Heart left ventricle (tissue), 16 donors: ENCODE results near the gene SORBS1. TPM values are rescaled to one million over a fixed set of nuclear protein-coding genes. Genes with fewer than 3 reads are reported as not detected.

Experiments used
- ATAC-seq, 4 donors: fragments of 200-7000 bp; cut with Tn5 transposase; one replicate each; pipeline ENCODE4 v1.9.1; 2020 to 2022; ENCODE audit warnings: moderate library complexity in 4 of 4, mild to moderate bottlenecking in 3 of 4, moderate number of reproducible peaks in 1 of 4
- DNase-seq, 5 donors: peaks; one replicate each; pipeline ENCODE4 v3.0.0-alpha.2; 2020
- H3K27ac ChIP-seq, 12 donors: fragments of 200-600 bp; sonication (generic) in 4 of 12; one replicate each; pipeline versions ENCODE4 v1.5.0 to v1.8.0; 2016 to 2022; ENCODE audit warnings: mild to moderate bottlenecking in 2 of 12
- H3K27me3 ChIP-seq, 9 donors: fragments of 200-600 bp; sonication (generic) in 2 of 9; one replicate each; pipeline versions ENCODE4 v1.5.1 to v1.8.0; 2016 to 2022; ENCODE audit warnings: mild to moderate bottlenecking in 3 of 9
- H3K36me3 ChIP-seq, 9 donors: fragments of 200-600 bp; sonication (generic) in 2 of 9; one replicate each; pipeline versions ENCODE4 v1.5.0 to v1.8.0; 2018 to 2022; ENCODE audit warnings: mild to moderate bottlenecking in 2 of 9
- H3K4me1 ChIP-seq, 12 donors: fragments of 200-600 bp; sonication (generic) in 4 of 12; one replicate each; pipeline versions ENCODE4 v1.5.0 to v1.8.0; 2016 to 2022; ENCODE audit warnings: mild to moderate bottlenecking in 3 of 12
- H3K4me3 ChIP-seq, 12 donors: fragments of 200-600 bp; sonication (generic) in 4 of 12; one replicate each; pipeline versions ENCODE4 v1.5.0 to v1.8.0; 2017 to 2022; ENCODE audit warnings: mild to moderate bottlenecking in 9 of 12, moderate library complexity in 4 of 12
- H3K9me3 ChIP-seq, 12 donors: fragments of 200-600 bp; sonication (generic) in 4 of 12; one replicate each; pipeline versions ENCODE4 v1.5.0 to v1.8.0; 2016 to 2022; ENCODE audit warnings: mild to moderate bottlenecking in 1 of 12
- CTCF ChIP-seq, 12 donors: fragments of 200-600 bp; sonication (generic) in 4 of 12; IDR thresholded peaks; one replicate each; pipeline versions ENCODE4 v1.5.0 to v1.8.0; 2018 to 2022; ENCODE audit warnings: antibody characterized with exemption in 12 of 12, mild to moderate bottlenecking in 5 of 12
- POLR2A ChIP-seq, 2 donors: fragments of 450-650 bp; IDR thresholded peaks; one replicate each; pipeline ENCODE4 v1.6.1; 2017; ENCODE audit warnings: antibody characterized with exemption in 2 of 2, mild to moderate bottlenecking in 2 of 2, moderate library complexity in 2 of 2
- WGBS, 4 donors: extraction: QIAGEN DNeasy Blood & Tissue Kit in 2 of 4; methylation state at CpG; one replicate each; pipeline versions ENCODE4 v1.1.5 to v1.1.7; 2013 to 2018; 5-methylcytosine and 5-hydroxymethylcytosine counted together
- intact Hi-C, 10 donors: fragments of 100-400 bp; cut with DNase I; formaldehyde crosslinking; loops; one replicate each; pipeline versions ENCODE4 v1.11.1 to v1.14.2; 2022
- polyA plus RNA-seq, 2 donors: library from polyadenylated mRNA; stranded (reverse); fragments of 200-250 nt; gene quantifications; one replicate each; pipeline ENCODE4 v1.2.3, GENCODE V29; 2013
- total RNA-seq, 9 donors: library from RNA; depleted of rRNA in 2 of 9; stranded (reverse); fragments of >200 nt in 2 of 9; fragmentation: NEBNext Ultra II Directional in 3 of 9; extraction: Animal tissue kit (Norgen Biotek cat#: 25700) in 3 of 9; gene quantifications; one replicate each; pipeline versions ENCODE4 v1.1.0 to v1.2.4, GENCODE V29; 2016 to 2023
- donor health status: ischemic (EF 13 %, LVEDD 7.1; RV severe dilation, severe dysfunction).
- donor health status: healthy with polysubstance abuse.
- donor health status: DM: no; HTN: yes; CAD: no.
- donor health status: DM: no; HTN: no; CAD: no.
- donor health status: ischemic (EF 25% LVEDD 6.9; RV normal size, moderate dysfunction).
- donor health status: ischemic (EF 25% LVEDD 5.7; RV mildly dilated, moderate dysfunction).
- donor health status: healthy.
- donor health status: DM: yes; HTN: yes; CAD: no.
- donor health status: ischemic (EF 35%, LVEDD 5.7; RV mildly dilated, moderate dysfunction).
- donor health status: nonischemic (EF 11% LVEDD 7.7; RV severe dilation, severe dysfunction).
- donor health status: DM: yes; HTN: yes; CAD: no.
- donor health status: PGD.
- donor health status: ischemic (EF 29% LVEDD 5.4; RV normal size, mild dysfunction).
- donor health status: nonischemic (EF 23%, LVEDD 6.1; RV moderate dilation, normal function).

The SORBS1 gene
- total and polyA plus RNA-seq, 11 donors: 355 to 1,440 (median 886) TPM

- TF ChIP-seq CTCF (IDR thresholded peaks at IDR 0.05): no peak
- TF ChIP-seq POLR2A (IDR thresholded peaks at IDR 0.05): no peak
- Histone ChIP-seq H3K27ac (peak overlapping the region in 11 of 12 donors; percentile 6 to 93 (median 56)), H3K4me1 (peaks cover 13 to 100% (median 75%) of the 10 kb centered on the region in 12 donors), H3K9me3 (no peaks in the 10 kb centered on the region), H3K27me3 (no peaks in the 10 kb centered on the region), H3K4me3 (no peak overlapping the region), H3K36me3 (no peaks in the 10 kb centered on the region)
- intact Hi-C loops: no loop called here
- ATAC-seq (no peak), DNase-seq (no peak)
- WGBS, 4 donors: 43 to 69% (median 52%) methylated on average over 6 of the region's 6 CpGs
Observed at GRCh38 chr10:95533590-95533989, 27.6 kb downstream of the SORBS1 start.

DNA sequence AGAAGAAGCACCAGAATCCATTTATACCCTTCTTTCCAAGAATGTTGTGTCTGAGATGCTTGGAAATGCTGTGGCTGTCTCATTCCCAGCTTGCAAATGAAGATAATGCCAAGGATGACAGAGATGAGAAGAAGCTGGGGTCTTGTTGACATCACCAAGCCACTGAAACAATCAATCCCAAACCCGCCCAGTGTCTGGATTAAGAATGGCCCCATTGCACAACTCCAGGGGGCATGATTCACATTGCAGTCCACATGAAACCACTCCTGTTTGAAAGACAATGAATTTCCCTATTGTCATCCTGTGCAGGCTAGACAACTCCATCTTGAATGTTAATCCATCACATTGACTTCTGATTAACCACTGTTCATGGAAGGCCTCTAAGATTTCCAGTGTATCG, 28.6 kb downstream of the SORBS1 start:
- no peak for ATAC-seq
- H3K9me3 ChIP-seq: no peaks in the 10 kb centered on the region
- DNase-seq: no peak
- H3K27me3 ChIP-seq: no peaks in the 10 kb centered on the region
- TF ChIP-seq CTCF (IDR thresholded peaks at IDR 0.05) (no peak), POLR2A (IDR thresholded peaks at IDR 0.05) (no peak)
- no peak overlapping the region for H3K4me3 ChIP-seq
- no peaks in the 10 kb centered on the region for H3K36me3 ChIP-seq
- peaks cover 13 to 100% (median 76%) of the 10 kb centered on the region in 12 donors for H3K4me1 ChIP-seq
- 98 to 100% (median 98%) methylated on average over 2 of the region's 2 CpGs for WGBS, 4 donors
- intact Hi-C loops: no loop called here
- H3K27ac ChIP-seq: peak overlapping the region in 9 of 12 donors; percentile 24 to 91 (median 30)

- WGBS, 4 donors: 25 to 39% (median 32%) methylated on average over 2 of the region's 2 CpGs
- ATAC-seq (no peak), DNase-seq (no peak)
- no peak for TF ChIP-seq POLR2A (IDR thresholded peaks at IDR 0.05)
- no peak for TF ChIP-seq CTCF (IDR thresholded peaks at IDR 0.05)
- no peak overlapping the region for H3K4me3 ChIP-seq
- H3K4me1 ChIP-seq: peaks cover 13 to 97% (median 75%) of the 10 kb centered on the region in 12 donors
- no peaks in the 10 kb centered on the region for H3K27me3 ChIP-seq
- intact Hi-C loops: no loop called here
- H3K36me3 ChIP-seq: no peaks in the 10 kb centered on the region
- H3K27ac ChIP-seq: peak overlapping the region in 10 of 12 donors; percentile 24 to 91 (median 31)
- H3K9me3 ChIP-seq: no peaks in the 10 kb centered on the region
Observed at GRCh38 chr10:95531994-95532399, 29.2 kb downstream of the SORBS1 start.

DNA sequence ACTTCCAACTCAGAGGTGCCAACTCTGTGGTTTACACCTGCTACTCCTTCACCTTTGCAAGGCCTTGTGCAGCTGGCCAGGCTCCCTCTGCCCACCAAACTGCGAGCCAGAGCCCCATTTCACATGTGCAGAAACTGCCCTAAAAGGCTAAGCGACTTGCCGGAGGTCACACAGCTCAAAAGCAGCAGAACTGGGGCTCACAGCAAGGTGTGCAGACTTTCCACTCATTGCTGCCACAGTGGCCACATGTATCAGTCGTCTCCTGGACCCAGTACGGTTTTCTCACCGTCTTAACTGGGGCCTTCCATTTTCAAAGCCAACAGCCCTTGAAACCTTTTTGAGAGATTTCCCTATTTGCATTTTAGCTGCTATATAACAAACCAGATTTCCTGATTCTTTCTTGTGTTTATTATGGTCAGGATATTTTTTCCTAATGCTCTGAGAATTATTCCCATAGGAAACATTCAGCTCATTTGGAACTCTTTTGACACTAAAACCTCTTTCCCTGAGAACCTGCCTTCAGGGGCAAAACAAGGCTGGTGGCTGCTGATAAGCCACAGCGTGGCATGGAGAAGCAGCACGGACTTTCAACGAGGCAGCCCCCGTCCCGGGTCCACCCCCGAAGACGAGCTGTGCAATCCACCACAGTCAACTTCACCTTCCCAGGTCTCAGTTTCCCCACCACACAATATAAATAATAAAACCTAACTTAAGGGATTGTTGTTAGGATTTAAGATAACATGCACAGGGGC, 29.9 kb downstream of the SORBS1 start:
- no peaks in the 10 kb centered on the region for H3K9me3 ChIP-seq
- H3K4me3 ChIP-seq: no peak overlapping the region
- no peaks in the 10 kb centered on the region for H3K36me3 ChIP-seq
- H3K4me1 ChIP-seq: peaks cover 7 to 97% (median 71%) of the 10 kb centered on the region in 12 donors
- ATAC-seq: no peak
- intact Hi-C loops: no loop called here
- 40 to 49% (median 45%) methylated on average over 13 of the region's 13 CpGs for WGBS, 4 donors
- no peaks in the 10 kb centered on the region for H3K27me3 ChIP-seq
- no peak for DNase-seq
- peak overlapping the region in 11 of 12 donors; percentile 2 to 91 (median 30) for H3K27ac ChIP-seq
- TF ChIP-seq CTCF (IDR thresholded peaks at IDR 0.05): no peak
- no peak for TF ChIP-seq POLR2A (IDR thresholded peaks at IDR 0.05)
